Testis (tissue), 2 donors: ENCODE measurements around the gene FDPS.

Experiments
- CTCF ChIP-seq, 3 experiments: fragments of 450-650 bp in 2 of 3; fragments of 200-600 bp in 1 of 3; sonication (generic) in 1 of 3; IDR thresholded peaks; one replicate each; pipeline ENCODE4 v1.5.1; 2016 to 2019; ENCODE audit warnings: antibody characterized with exemption in 3 of 3, mild to moderate bottlenecking in 2 of 3, moderate library complexity in 1 of 3
- POLR2A ChIP-seq: fragments of 450-650 bp; IDR thresholded peaks from one replicate; pipeline ENCODE4 v1.6.1; 2017; ENCODE audit warnings: antibody characterized with exemption, mild to moderate bottlenecking, moderate library complexity

DNA sequence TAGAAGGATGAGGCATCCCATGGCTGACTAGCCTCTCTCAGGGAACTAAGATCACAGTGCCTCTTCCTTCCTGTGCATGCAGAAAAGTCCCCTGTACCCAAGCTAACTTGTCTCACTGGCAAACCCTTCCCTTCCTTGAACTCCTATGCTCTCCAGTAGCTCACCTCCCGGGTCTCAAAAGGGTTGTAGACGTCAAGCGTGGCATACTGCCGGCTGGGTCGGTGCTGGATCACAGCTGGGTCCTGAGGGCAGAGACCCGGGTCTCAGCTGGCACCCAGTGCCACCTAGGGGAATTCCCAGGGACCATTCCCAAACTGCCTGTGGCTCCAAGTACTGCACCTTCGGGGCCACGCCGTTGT lies 47.2 kb upstream of the FDPS start:
- TF ChIP-seq CTCF (IDR thresholded peaks at IDR 0.05) = no peak
- no peak for TF ChIP-seq POLR2A
